GM12878 (cell line): ENCODE data around the gene MAPK8. TPM values are rescaled to one million over a fixed set of nuclear protein-coding genes. Genes with fewer than 3 reads are reported as not detected.

ENCODE experiments used
- ATAC-seq: fragments of 200-7000 bp; cut with Tn5 transposase; 3 replicates; pipeline ENCODE4 v1.9.1; 2020; ENCODE audit warnings: mild to moderate bottlenecking, moderate library complexity
- BruUV-seq: library from RNA; stranded (reverse); fragments of 400-500 nt; replicated peaks from 2 replicates; lab custom pipeline; 2021; lab: Mats Ljungman, UMichigan
- CTCF ChIA-PET: fragments of 300-600 bp; sonication (Branson Sonifier 250); formaldehyde crosslinking; extraction: SDS; loops from one replicate; lab custom pipeline; 2021; ENCODE audit warnings: inconsistent platforms; lab: Yijun Ruan, JAX
- POLR2A ChIA-PET: fragments of 350-600 bp; formaldehyde crosslinking; extraction: SDS; loops from one replicate; lab custom pipeline; 2021; ENCODE audit warnings: inconsistent platforms; lab: Charles Lee
- RAD21 ChIA-PET: fragments of 300-600 bp; sonication (Branson Sonifier 250); formaldehyde crosslinking; loops from one replicate; lab custom pipeline; 2023; ENCODE audit warnings: antibody characterized with exemption; ENCODE audit not compliant: unreplicated experiment; lab: Charles Lee
- SMC1A ChIA-PET: fragments of 300-600 bp; sonication (Branson Sonifier 250); formaldehyde crosslinking; loops from one replicate; lab custom pipeline; 2023; ENCODE audit not compliant: unreplicated experiment, uncharacterized antibody; lab: Charles Lee
- DNase-seq: peaks from one replicate; pipeline ENCODE4 v3.0.0-alpha.2; 2011; ENCODE audit warnings: low read depth, low spot score
- FAIRE-seq: peaks from 3 replicates; lab custom pipeline; 2011; peaks lifted over from hg19 to GRCh38; lab: Jason Lieb, UNC
- H2AFZ ChIP-seq: 2 replicates; pipeline ENCODE4 v1.6.0; 2011; ENCODE audit warnings: low read depth, low read length, control low read depth; ENCODE audit not compliant: control insufficient read depth
- H3K27ac ChIP-seq: 2 replicates; pipeline ENCODE4 v1.5.1; 2011; ENCODE audit warnings: control low read depth; ENCODE audit not compliant: control insufficient read depth, insufficient read depth
- H3K27me3 ChIP-seq, 2 experiments: replicated peaks in 1 of 2; 2 replicates each; pipeline versions ENCODE4 v1.6.0 to v1.6.1; 2011; ENCODE audit warnings: low read length in 1 of 2; ENCODE audit not compliant: control insufficient read depth in 2 of 2, insufficient read depth in 2 of 2
- H3K36me3 ChIP-seq, 2 experiments: 2 replicates each; pipeline ENCODE4 v1.5.1; 2011; ENCODE audit warnings: low read length in 1 of 2; ENCODE audit not compliant: control insufficient read depth in 2 of 2, insufficient read depth in 2 of 2
- H3K4me1 ChIP-seq: 2 replicates; pipeline ENCODE4 v1.6.1; 2011; ENCODE audit warnings: mild to moderate bottlenecking, low read length, moderate library complexity, mixed read lengths; ENCODE audit not compliant: control insufficient read depth, insufficient read depth
- H3K4me2 ChIP-seq: 2 replicates; pipeline ENCODE4 v1.6.0; 2011; ENCODE audit warnings: control low read depth; ENCODE audit not compliant: control insufficient read depth, insufficient read depth
- H3K4me3 ChIP-seq: fragments of 200-600 bp; sonication (generic); 2 replicates; pipeline ENCODE4 v1.5.1; 2016
- H3K79me2 ChIP-seq: 2 replicates; pipeline ENCODE4 v1.6.0; 2011; ENCODE audit warnings: low read length; ENCODE audit not compliant: control insufficient read depth, insufficient read depth
- H3K9ac ChIP-seq: 2 replicates; pipeline ENCODE4 v1.8.0; 2011; ENCODE audit warnings: low read length, control low read depth, mixed read lengths; ENCODE audit not compliant: control insufficient read depth, insufficient read depth
- H3K9me3 ChIP-seq: replicated peaks from 3 replicates; pipeline ENCODE4 v1.5.1; 2011; ENCODE audit warnings: mild to moderate bottlenecking, low read length; ENCODE audit not compliant: control insufficient read depth, insufficient read depth
- H4K20me1 ChIP-seq: 2 replicates; pipeline ENCODE4 v1.6.0; 2011; ENCODE audit not compliant: control insufficient read depth, insufficient read depth
- CREB1 ChIP-seq: IDR thresholded peaks from 2 replicates; pipeline ENCODE4 v1.6.1; 2012; ENCODE audit warnings: low read depth, mild to moderate bottlenecking, inconsistent platforms
- CREM ChIP-seq: IDR thresholded peaks from 2 replicates; pipeline ENCODE4 v1.6.1; 2014; ENCODE audit warnings: antibody characterized with exemption, low read depth
- E4F1 ChIP-seq: fragments of 450-650 bp; IDR thresholded peaks from 2 replicates; pipeline ENCODE4 v1.6.1; 2018; ENCODE audit warnings: borderline replicate concordance, mild to moderate bottlenecking; ENCODE audit not compliant: partially characterized antibody
- EP300 ChIP-seq, 2 experiments: fragments of 150-350 bp in 1 of 2; IDR thresholded peaks; 2 replicates each; pipeline ENCODE4 v1.6.1; 2011 to 2012; ENCODE audit warnings: low read depth in 2 of 2, low read length in 2 of 2, borderline replicate concordance in 1 of 2, improper control_type of control experiment in 1 of 2, inconsistent platforms in 1 of 2; ENCODE audit not compliant: control insufficient read depth in 1 of 2
- FOXM1 ChIP-seq: IDR thresholded peaks from 2 replicates; pipeline ENCODE4 v1.6.1; 2012; ENCODE audit warnings: low read depth, mild to moderate bottlenecking, inconsistent platforms, low read length, moderate library complexity
- HCFC1 ChIP-seq: fragments of 150-350 bp; IDR thresholded peaks from 2 replicates; pipeline ENCODE4 v1.6.1; 2014; ENCODE audit warnings: low read length
- HDAC6 ChIP-seq: fragments of 200-600 bp; sonication (generic); IDR thresholded peaks from one replicate; pipeline ENCODE4 v1.8.0; 2017; ENCODE audit warnings: antibody characterized with exemption; ENCODE audit not compliant: unreplicated experiment
- IKZF1 ChIP-seq: fragments of 450-650 bp; conservative IDR thresholded peaks from 2 replicates; pipeline ENCODE4 v1.6.1; 2017; ENCODE audit warnings: antibody characterized with exemption, mild to moderate bottlenecking
- JUND ChIP-seq: IDR thresholded peaks from 2 replicates; pipeline ENCODE4 v1.6.1; 2012; ENCODE audit warnings: low read depth, mild to moderate bottlenecking, low read length, improper control_type of control experiment, moderate library complexity
- KLF5 ChIP-seq: fragments of 450-650 bp; IDR thresholded peaks from 2 replicates; pipeline ENCODE4 v1.6.1; 2014; ENCODE audit warnings: mild to moderate bottlenecking; ENCODE audit not compliant: partially characterized antibody
- MAX ChIP-seq: IDR thresholded peaks from 2 replicates; pipeline ENCODE4 v1.6.1; 2012; ENCODE audit warnings: low read depth, low read length, improper control_type of control experiment
- MEF2A ChIP-seq: IDR thresholded peaks from 2 replicates; pipeline ENCODE4 v1.6.1; 2011; ENCODE audit warnings: low read depth, mild to moderate bottlenecking, low read length, moderate library complexity; ENCODE audit not compliant: insufficient read depth
- MLLT1 ChIP-seq: fragments of 450-650 bp; IDR thresholded peaks from 2 replicates; pipeline ENCODE4 v1.6.1; 2016; ENCODE audit warnings: mild to moderate bottlenecking
- NFYA ChIP-seq: IDR thresholded peaks from 2 replicates; pipeline ENCODE4 v1.6.1; 2011; ENCODE audit warnings: low read depth, mild to moderate bottlenecking, low read length, improper control_type of control experiment, borderline replicate concordance
- NRF1 ChIP-seq: conservative IDR thresholded peaks from 2 replicates; pipeline ENCODE4 v1.6.1; 2011; ENCODE audit warnings: mild to moderate bottlenecking, low read depth, low read length, improper control_type of control experiment
- PBX3 ChIP-seq: IDR thresholded peaks from 2 replicates; pipeline ENCODE4 v1.6.1; 2011; ENCODE audit warnings: mild to moderate bottlenecking, low read depth, low read length, moderate library complexity; ENCODE audit not compliant: insufficient replicate concordance
- RAD51 ChIP-seq: fragments of 450-650 bp; IDR thresholded peaks from 2 replicates; pipeline ENCODE4 v1.6.1; 2016; ENCODE audit warnings: moderate library complexity, mild to moderate bottlenecking, inconsistent platforms
- SIN3A ChIP-seq: IDR thresholded peaks from 2 replicates; pipeline ENCODE4 v1.6.1; 2012; ENCODE audit warnings: low read depth, low read length, improper control_type of control experiment
- TCF7 ChIP-seq: IDR thresholded peaks from 2 replicates; pipeline ENCODE4 v1.6.1; 2014; ENCODE audit warnings: antibody characterized with exemption, borderline replicate concordance
- WGBS: methylation state at CpG from one replicate; pipeline ENCODE4 v1.1.6; 2016; ENCODE audit warnings: low lambda C conversion rate; ENCODE audit not compliant: insufficient replicate concordance, insufficient coverage; ENCODE audit errors: missing lambda C conversion rate; 5-methylcytosine and 5-hydroxymethylcytosine counted together
- in situ Hi-C: fragments of 300-500 bp; cut with MboI; formaldehyde crosslinking; loops from 9 replicates; pipeline ENCODE4 v1.14.3; 2018; ENCODE audit warnings: mixed read lengths
- intact Hi-C: fragments of 100-400 bp; cut with micrococcal nuclease; formaldehyde crosslinking; loops from one replicate; pipeline ENCODE4 v1.14.2; 2022; ENCODE audit not compliant: unreplicated experiment
- polyA plus RNA-seq, 11 experiments: library from polyadenylated mRNA; depleted of rRNA in 4 of 11; unstranded in 6 of 11; stranded (reverse) in 5 of 11; fragments of >200 nt; fragmentation: Nextera tagmentation in 4 of 11; fragmentation: Illumina TruSeq in 1 of 11; extraction: Ambion mirVana in 4 of 11; extraction: Trizol in 1 of 11; gene quantifications; 1 replicate in 1 of 11; 2 replicates in 10 of 11; pipeline versions ENCODE4 v1.2.1 to v1.2.3, GENCODE V29; 2011 to 2016; ENCODE audit warnings: inconsistent platforms in 2 of 11, missing spikeins in 2 of 11, low read depth in 1 of 11
- total RNA-seq, 4 experiments: library from RNA; depleted of rRNA in 3 of 4; stranded (reverse); fragments of >200 nt in 3 of 4; fragmentation: Illumina TruSeq in 1 of 4; extraction: Trizol in 1 of 4; gene quantifications; 2 replicates each; pipeline versions ENCODE4 v1.2.1 to v1.2.3, GENCODE V29; 2013 to 2021

MAPK8 gene
- total and polyA plus RNA-seq, 10 of the 15 experiments (the other 5 are each of a cell fraction or from before 2014, with no cell fraction given) = 3.9 to 102 (median 40.0) TPM

GRCh38 chr10:48431871-48432270 is 125.4 kb downstream of the MAPK8 start (continued):
- TF ChIP-seq PBX3 (no peak), KLF5 (no peak), HDAC6 (no peak), HCFC1 (no peak)
- TF ChIP-seq, all 136 proteins: peak for 0

GRCh38 chr10:48437546-48437945 is 131.1 kb downstream of the MAPK8 start:
- POLR2A ChIA-PET = no interaction called here
- Histone ChIP-seq H3K9me3 (no peaks in the 10 kb centered on the region), H3K4me3 (no peak overlapping the region), H3K4me2 (no peak overlapping the region), H3K4me1 (no peaks in the 10 kb centered on the region), H3K27ac (no peak overlapping the region), H4K20me1 (no peaks in the 10 kb centered on the region), H3K27me3 (no peaks in the 10 kb centered on the region), H3K79me2 (no peaks in the 10 kb centered on the region), H3K9ac (no peak overlapping the region), H2AFZ (no peak overlapping the region), H3K36me3 (peaks cover 0 to 5% of the 10 kb centered on the region in 2 experiments; a peak in 3 of 4 replicates)
- no peak for ATAC-seq
- CTCF ChIA-PET = interaction anchor here (0.6 to 1.3 kb wide), 4 partner anchors 12 to 219 kb away, joined by 3 to 4 read pairs (median 3); no protein-coding TSS in a partner anchor
- RAD21 ChIA-PET = no interaction called here
- intact Hi-C loops (no loop called here), in situ Hi-C loops (no loop called here)
- SMC1A ChIA-PET = interaction anchor here (0.7 kb wide), 1 partner anchor 122 kb away, joined by 3 read pairs; no protein-coding TSS in a partner anchor
- BruUV-seq = no TSS peak
- no peak for FAIRE-seq
- 100% methylated on average over 3 of the region's 3 CpGs for WGBS
- no peak for DNase-seq
- no peak for TF ChIP-seq TCF7
- TF ChIP-seq E4F1 = no peak
- TF ChIP-seq EP300 (IDR thresholded peaks at IDR 0.05; ENCODE audit: borderline replicate concordance in 1 of 2, control insufficient read depth in 1 of 2, low read depth in 2 of 2, low read length in 2 of 2) = no peak
- no peak for TF ChIP-seq NRF1
- no peak for TF ChIP-seq CREM
- no peak for TF ChIP-seq MAX
- TF ChIP-seq CREB1 = no peak
- no peak for TF ChIP-seq RAD51
- no peak for TF ChIP-seq JUND
- no peak for TF ChIP-seq MEF2A
- TF ChIP-seq SIN3A = no peak
- no peak for TF ChIP-seq MLLT1
- TF ChIP-seq NFYA = no peak
- TF ChIP-seq IKZF1 = no peak
- TF ChIP-seq FOXM1 = no peak
